Neutrophil (primary cell): ENCODE measurements around the gene ALX1.

ENCODE experiments used
- H3K27ac ChIP-seq: fragments of 200-600 bp; sonication (generic); 2 replicates; pipeline ENCODE4 v1.5.1; 2016; ENCODE audit warnings: mild to moderate bottlenecking, moderate library complexity
- H3K27me3 ChIP-seq: fragments of 200-600 bp; sonication (generic); 2 replicates; pipeline ENCODE4 v1.6.0; 2016; ENCODE audit warnings: mild to moderate bottlenecking
- H3K36me3 ChIP-seq: fragments of 200-600 bp; sonication (generic); 2 replicates; pipeline ENCODE4 v1.5.1; 2017
- H3K4me1 ChIP-seq, 2 experiments: fragments of 200-600 bp in 1 of 2; sonication (generic) in 1 of 2; 1 replicate in 1 of 2; 2 replicates in 1 of 2; pipeline versions ENCODE4 v1.5.1 to v1.6.1; 2013 to 2016; ENCODE audit warnings: low read depth in 1 of 2, low read length in 1 of 2, mild to moderate bottlenecking in 1 of 2, moderate library complexity in 1 of 2; ENCODE audit not compliant: control insufficient read depth in 1 of 2, insufficient read depth in 1 of 2
- H3K4me3 ChIP-seq, 2 experiments: fragments of 200-600 bp in 1 of 2; sonication (generic) in 1 of 2; 1 replicate in 1 of 2; 2 replicates in 1 of 2; pipeline ENCODE4 v1.5.1; 2013 to 2016; ENCODE audit warnings: low read depth in 1 of 2, low read length in 1 of 2, mild to moderate bottlenecking in 1 of 2, moderate library complexity in 1 of 2
- H3K9me3 ChIP-seq: fragments of 200-600 bp; sonication (generic); 2 replicates; pipeline ENCODE4 v1.5.1; 2016
- TF ChIP-seq, protein P1 (sequence below): fragments of 200-600 bp; sonication (generic); IDR thresholded peaks from 2 replicates; pipeline ENCODE4 v1.5.1; 2016; ENCODE audit warnings: antibody characterized with exemption

Gene ALX1

DNA sequence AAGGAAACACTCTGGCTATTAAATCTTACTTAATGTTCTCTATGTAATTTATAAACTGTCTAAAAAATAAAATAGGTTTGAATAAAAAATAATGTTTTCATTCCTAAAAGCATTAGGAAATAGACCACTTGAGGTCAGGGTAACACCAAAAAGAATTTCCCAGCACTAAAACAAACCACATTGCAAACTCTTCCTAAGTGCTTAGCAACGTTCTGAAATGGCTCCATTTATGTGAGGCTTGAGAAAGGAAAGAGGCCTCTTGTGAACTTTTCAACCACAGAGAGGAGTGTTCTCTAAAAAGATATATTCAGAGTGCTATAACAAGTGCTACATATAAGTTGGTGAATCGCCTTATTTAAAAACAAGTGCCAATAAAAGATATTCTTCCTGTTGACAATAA lies 42.7 kb downstream of the ALX1 start:
- H3K36me3 ChIP-seq: no peaks in the 10 kb centered on the region
- no peaks in the 10 kb centered on the region for H3K9me3 ChIP-seq

GRCh38 chr12:85325442-85325841 lies 45.4 kb downstream of the ALX1 start:
- Histone ChIP-seq H3K4me1 (no peaks in the 10 kb centered on the region), H3K36me3 (no peaks in the 10 kb centered on the region), H3K9me3 (no peaks in the 10 kb centered on the region), H3K4me3 (no peak overlapping the region), H3K27me3 (no peaks in the 10 kb centered on the region), H3K27ac (no peak overlapping the region)
- TF ChIP-seq, protein P1, sequence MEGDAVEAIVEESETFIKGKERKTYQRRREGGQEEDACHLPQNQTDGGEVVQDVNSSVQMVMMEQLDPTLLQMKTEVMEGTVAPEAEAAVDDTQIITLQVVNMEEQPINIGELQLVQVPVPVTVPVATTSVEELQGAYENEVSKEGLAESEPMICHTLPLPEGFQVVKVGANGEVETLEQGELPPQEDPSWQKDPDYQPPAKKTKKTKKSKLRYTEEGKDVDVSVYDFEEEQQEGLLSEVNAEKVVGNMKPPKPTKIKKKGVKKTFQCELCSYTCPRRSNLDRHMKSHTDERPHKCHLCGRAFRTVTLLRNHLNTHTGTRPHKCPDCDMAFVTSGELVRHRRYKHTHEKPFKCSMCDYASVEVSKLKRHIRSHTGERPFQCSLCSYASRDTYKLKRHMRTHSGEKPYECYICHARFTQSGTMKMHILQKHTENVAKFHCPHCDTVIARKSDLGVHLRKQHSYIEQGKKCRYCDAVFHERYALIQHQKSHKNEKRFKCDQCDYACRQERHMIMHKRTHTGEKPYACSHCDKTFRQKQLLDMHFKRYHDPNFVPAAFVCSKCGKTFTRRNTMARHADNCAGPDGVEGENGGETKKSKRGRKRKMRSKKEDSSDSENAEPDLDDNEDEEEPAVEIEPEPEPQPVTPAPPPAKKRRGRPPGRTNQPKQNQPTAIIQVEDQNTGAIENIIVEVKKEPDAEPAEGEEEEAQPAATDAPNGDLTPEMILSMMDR: no peak

More for the DNA sequence above, 42.7 kb downstream of the ALX1 start:
- Histone ChIP-seq H3K27ac (no peak overlapping the region), H3K4me3 (no peak overlapping the region), H3K4me1 (no peaks in the 10 kb centered on the region), H3K27me3 (no peaks in the 10 kb centered on the region)
- TF ChIP-seq, protein P1: no peak

GRCh38 chr12:85329913-85330312 lies 49.9 kb downstream of the ALX1 start:
- Histone ChIP-seq H3K36me3 (no peaks in the 10 kb centered on the region), H3K4me3 (no peak overlapping the region), H3K4me1 (no peaks in the 10 kb centered on the region), H3K9me3 (no peaks in the 10 kb centered on the region), H3K27me3 (no peaks in the 10 kb centered on the region), H3K27ac (no peak overlapping the region)
- TF ChIP-seq, protein P1: no peak

DNA sequence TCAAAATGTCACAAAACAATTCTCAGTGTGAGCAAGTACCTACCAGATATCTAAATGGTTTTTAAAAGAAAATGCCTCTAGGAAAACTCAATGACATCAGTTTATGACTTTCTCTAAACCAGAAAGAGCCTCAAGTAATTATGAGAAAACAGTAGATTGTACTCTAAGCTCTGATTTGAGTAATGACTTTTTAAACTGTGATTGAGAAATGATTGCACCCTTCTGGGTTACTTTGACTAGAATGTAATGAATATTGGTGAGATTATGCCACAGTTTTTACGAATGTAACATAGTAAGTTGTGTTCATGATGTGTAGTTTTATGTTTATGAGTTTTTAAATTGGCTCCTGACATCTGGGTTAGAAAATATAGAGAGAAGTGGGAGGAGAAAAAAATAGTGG lies 68.8 kb downstream of the ALX1 start:
- H3K4me1 ChIP-seq: no peaks in the 10 kb centered on the region
- no peak overlapping the region for H3K27ac ChIP-seq
- TF ChIP-seq, protein P1: no peak
- H3K27me3 ChIP-seq: no peaks in the 10 kb centered on the region
- H3K9me3 ChIP-seq: no peaks in the 10 kb centered on the region
- H3K36me3 ChIP-seq: no peaks in the 10 kb centered on the region
- H3K4me3 ChIP-seq: no peak overlapping the region

DNA sequence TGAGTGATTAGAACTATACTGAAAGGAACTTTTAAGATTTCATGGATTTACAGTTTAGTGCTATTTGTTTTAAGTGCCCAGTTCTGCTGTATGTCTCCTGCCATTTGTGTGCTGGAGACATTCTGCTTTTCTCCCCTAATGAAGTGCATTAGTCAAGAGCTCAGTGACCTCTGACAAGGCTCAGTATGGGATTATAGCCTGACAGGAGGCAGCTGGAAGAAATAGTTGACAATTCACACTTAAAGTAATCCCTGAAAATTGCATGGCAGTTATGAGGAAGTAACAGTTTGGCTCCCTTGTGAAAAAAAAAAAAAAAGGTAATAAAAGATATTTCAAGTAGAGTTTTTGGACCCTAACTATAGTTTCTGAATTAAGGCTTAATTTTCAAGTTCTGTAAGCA lies 70.3 kb downstream of the ALX1 start:
- Histone ChIP-seq H3K27me3 (no peaks in the 10 kb centered on the region), H3K9me3 (no peaks in the 10 kb centered on the region), H3K36me3 (no peaks in the 10 kb centered on the region), H3K27ac (no peak overlapping the region), H3K4me3 (no peak overlapping the region), H3K4me1 (no peaks in the 10 kb centered on the region)
- TF ChIP-seq, protein P1: no peak
